GM04503 (cell line): ENCODE measurements around the gene STX17.
"Not testable (repeated sequence)": the region's sequence is repeated elsewhere in the genome, so short reads cannot be mapped to it uniquely, and the experiment has no call there.

Source experiments
- DNase-seq: peaks from one replicate; pipeline ENCODE4 v3.0.0-alpha.2; 2012; ENCODE audit warnings: low read depth

Gene STX17

DNA sequence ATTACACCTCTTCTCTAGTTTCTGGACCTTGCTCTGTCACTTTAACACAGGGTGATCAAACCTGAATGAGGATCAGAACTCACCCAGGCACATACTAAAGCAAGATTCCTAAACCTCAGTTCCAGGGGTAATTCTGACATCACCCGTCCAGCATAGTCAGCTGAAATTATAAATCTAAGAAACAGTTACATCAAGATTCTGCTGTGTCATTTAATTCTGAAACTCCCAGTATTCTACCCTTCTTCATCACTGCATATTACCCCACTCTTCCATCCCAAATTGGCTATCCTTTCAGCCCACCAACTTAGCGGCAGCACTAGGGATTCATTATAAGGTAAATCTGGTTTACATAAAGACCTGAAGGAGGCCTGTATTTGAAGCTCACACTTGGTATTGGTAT lies 64.0 kb downstream of the STX17 start:
- no peak for DNase-seq

DNA sequence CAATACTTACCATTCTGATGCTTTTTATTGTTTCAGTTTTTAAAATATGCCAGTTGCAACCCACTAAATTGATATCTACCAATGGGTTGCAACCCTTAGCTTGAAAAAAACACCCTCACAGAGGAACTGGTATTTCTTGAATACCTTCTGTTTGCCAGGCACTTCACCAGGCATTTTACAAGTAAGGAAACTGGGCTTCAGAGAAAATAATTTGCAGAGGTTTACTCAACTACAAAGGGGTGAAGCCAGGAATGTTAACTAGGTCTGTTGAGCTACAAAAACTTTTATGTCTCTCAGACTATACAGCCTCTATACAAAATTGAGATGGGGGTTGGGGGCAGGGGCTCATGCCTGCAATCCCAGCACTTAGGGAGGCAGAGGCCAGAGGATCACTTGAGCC lies 65.0 kb downstream of the STX17 start:
- DNase-seq: no peak

DNA sequence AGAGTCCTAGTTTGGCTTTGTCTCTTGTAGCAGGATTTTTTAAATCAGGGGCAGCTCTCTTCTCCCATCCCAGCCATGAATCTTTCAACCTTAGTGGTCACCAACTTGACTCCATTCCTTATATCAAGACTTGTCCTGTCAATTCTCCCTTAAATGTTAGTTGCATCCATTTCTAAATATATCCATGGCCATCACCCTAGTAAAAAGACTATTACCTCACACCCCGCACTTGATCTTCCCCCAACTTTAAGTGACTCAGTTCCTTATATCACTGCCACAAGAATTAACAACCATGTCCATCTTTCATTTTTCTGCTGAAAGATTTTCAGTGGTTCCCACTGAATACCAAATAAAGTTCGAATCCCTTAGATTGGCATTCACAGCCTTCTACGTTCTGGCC lies 67.0 kb downstream of the STX17 start:
- DNase-seq: no peak

DNA sequence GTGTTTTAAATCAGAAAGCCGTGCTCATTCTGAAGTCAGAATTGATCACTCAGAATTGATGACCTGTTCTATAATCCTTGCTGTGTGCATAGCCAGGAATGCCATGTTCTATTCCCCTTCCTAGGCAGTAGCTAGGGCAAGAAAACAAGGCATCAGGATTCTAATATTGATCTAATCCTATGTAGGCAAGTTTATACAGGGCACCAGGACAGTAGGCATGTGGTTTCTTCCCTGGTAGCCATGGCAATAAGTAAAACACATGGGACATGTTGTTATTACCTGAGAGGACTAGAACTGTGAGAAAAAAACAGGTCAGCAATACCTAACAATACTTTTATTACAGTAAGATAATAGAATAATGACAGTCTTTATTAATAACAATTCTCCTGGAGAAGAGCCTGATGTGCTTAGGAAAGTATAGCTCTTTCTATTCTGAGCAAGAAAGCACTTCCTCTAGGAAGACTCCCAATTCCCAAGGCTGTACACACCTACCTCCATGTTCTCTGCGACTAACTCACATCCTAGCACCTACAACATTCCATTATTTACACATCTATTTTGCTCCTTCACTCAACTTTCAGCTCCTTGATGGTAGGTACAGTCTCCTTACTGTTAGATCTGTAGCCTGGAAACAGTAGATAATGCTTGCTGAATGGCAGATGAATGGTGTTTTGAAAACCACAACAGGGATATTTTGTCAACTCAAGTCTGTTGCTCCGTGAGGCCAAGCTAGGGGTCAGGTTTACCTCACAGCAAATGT lies 70.8 kb downstream of the STX17 start:
- no peak for DNase-seq

DNA sequence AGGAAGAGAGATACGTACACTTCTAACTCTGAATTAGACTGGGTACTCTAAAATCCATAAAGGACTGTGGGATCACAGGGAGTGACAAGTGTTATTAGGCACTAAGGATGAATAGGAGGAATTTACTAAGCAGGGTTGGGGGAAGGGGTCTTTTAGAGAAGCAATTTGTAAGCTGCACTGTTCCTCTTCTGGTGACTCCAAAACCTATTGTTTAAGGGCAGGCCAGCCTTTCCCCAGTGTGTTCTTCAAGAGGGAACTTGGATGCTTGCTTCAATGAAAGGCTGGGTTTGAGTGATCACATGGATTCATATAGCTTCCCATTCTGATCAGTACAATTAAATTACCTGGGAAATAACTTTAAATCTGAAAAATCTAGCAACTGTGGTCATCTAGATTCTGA lies 71.8 kb downstream of the STX17 start:
- no peak for DNase-seq

DNA sequence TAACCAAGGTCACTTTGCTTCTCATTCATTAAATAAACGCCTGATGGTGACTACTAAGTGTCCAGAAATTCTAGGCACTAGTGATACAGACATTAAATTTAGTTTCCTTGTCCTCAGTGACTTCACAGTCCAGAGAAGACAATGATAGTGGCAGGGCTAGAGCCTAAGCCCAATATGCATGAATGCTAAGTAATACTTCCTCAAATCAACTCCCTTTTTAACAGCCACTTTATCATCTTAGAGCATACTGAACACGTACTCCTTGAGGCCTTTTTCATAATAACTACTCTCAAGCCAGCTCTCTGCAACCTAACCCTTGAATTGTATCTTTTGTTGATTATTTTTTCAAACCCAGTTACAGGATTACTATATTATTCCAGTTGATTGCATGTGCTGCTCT lies 74.1 kb downstream of the STX17 start:
- no peak for DNase-seq

DNA sequence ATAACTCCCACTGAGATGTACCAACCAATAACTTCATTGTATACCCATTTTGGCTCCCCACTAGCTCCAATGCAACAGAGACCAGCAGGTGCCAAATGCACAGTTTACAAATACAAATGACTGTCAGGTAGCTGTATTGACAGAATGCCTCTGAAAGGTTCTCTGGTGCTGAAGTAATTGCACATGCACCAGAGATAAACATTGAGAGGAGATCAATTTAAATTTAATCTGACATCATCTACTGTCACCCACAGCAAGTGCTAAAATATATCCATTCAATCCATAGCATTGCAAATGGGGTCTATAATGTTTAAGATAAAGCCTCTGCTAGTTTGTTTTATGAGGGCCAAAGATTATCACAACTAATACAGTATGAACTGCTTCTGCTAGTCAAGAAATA lies 80.2 kb downstream of the STX17 start:
- DNase-seq: no peak

DNA sequence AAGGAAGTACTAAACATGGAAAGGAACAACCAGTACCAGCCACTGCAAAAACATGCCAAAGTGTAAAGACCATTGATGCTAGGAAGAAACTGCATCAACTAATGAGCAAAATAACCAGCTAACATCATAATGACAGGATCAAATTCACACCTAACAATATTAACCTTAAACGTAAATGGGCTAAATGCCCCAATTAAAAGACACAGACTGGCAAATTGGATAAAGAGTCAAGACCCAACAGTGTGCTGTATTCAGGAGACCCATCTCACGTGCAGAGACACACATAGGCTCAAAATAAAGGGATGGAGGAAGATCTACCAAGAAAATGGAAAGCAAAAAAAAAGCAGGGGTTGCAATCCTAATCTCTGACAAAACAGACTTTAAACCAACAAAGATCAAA lies 84.1 kb downstream of the STX17 start:
- not testable (repeated sequence) for DNase-seq

DNA sequence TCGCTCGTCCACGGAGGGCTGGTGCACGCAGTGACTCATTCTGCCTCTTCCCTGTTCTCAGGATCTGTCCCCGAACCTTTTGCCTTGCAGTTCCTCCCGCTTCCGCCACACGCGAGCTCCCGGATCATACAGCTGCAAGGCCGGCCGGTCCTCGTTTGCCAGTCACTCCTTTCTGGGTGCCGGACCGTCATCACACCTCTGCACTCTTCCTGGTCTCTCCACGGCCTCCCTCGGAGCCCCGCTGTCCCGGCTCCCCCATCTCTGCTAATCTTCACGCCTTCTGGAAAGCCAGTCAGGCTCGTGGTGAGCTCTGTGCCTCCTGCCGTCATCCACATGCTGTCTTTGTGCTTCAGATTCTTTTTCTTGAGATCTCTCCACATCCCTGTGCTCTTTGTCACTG lies 91.8 kb downstream of the STX17 start:
- no peak for DNase-seq

DNA sequence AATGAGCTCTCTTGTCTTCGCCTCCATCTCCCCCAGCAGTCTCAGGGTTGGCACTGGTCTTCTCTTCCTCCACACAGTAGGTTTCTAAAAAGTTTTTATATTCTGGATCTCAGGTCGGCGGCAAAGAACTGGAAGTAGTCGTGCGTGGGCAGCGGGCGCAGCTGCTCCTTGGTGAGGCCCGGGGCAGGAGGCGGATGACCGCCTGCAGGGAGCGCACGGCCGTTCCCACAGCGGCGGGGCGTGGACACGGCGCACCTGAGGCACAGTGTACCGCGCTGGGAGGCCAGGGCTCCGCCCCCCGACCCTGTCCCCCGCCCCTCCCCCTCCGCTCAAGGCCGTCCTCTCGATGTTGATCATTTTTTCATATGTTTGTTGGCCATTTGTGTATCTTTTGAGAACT lies 92.4 kb downstream of the STX17 start:
- no peak for DNase-seq

DNA sequence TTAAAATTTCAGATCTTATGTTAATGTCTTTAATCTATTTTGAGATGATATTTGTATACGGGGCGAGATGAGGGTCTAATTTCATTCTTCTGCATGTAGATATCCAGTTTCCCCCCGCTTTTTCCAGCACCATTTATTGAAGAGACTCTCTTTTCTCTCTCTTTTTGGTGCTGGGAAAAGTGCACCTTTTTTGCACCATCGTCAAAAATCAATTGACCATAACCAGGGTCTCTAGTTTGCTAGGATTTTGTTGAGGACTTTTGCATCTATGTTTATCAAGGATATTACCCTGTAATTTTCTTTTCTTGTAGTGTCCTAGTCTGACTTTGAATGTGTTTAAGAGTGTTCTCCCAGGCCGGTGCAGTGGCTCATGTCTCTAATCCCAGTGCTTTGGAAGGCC lies 93.3 kb downstream of the STX17 start:
- no peak for DNase-seq

DNA sequence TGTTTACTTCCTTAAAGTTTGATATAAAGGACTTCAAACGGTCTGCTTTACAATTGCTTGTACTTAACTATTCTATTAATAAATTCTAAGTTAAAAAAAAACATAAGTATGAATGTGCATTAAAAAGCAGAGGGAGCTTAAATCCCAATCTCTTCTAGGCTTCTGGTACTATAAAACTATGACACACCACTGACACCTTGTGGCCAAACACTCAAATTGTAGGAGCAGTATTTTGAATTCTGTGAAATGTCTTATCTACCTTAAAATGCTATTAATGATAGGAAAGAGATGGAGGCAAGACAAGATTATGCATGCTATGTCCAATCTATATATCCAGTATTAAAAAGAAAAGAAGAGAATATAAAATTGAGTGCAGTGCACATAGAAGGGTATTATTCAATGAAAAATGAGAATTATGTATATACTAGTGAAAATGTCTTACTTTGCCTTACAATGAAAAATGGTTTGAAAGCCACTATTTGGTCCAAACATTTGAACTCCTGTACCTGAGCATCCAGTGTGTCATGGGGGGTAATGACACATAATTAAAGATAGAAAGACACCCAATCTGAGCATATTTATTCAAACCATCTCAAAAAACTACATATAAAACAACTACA lies 104.7 kb downstream of the STX17 start:
- no peak for DNase-seq

DNA sequence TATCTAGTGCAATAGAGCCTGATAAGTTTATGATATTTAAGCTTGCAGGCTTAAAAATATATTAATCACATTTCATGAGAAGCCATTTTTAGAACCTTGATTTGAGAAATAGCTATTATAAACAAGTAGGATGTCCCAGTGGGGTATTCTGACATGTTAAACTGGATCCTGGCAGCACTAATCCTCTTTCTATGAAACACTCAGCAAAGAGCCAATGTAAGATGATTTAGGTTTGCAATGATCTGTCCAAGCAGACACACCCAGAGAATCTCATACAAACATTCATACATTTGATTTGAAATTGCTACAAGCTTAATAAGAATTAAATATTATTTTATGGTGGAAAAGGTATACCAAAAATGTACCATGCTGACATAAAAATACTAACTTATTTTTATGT lies 105.8 kb downstream of the STX17 start:
- no peak for DNase-seq

DNA sequence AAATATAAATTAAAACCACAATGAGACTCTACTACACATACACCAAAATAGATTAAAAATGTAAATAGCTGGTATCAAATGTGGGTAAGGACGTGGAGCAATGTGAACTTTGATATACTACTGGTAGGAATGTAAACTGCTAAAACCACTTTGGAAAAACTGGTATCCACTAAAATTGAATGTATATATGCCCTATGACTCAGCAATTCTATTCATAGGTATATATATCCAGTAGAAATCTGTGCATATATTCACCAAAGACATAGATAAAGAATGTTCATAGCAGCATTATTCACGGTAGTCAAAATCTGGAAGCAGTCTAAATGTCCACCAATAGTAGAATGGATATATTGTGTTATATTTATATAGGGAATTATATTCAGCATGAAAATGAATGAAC lies 107.1 kb downstream of the STX17 start:
- DNase-seq: no peak

DNA sequence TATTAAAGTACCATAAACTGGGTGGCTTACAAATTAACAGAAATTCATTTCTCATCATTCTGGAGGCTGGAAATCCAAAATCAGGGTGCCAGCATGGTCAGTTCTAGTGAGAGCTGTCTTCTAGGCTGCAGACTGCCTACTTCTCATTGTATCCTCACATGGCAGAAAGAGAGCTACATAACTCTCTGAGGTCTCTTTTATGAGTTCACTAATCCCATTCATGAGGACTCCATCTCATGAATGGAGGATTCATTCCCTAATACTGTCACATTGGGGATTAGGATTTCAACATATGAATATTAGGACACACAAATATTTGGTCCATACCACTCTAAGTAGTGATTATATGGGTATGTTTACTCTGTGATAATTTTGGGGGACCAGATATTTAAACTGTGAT lies 108.4 kb downstream of the STX17 start:
- DNase-seq: no peak

DNA sequence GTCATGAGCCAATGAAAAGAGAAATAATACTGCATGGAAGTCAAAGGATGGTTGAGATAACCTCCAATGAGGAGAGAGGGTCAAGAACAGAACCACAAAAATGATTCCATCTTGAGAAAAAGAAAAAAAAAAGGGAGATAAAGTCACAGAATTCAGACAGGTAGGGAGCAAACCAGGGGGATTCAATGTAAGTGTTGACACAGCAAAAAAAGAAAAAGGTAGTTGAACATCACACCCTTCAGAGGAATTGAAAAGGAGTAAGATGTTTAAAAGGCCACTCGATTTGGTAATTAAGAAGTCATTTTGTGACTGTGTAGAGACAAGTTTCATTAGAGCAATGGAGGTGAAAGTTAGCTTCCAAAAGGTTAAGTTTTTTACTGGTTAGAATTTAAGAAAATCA lies 113.1 kb downstream of the STX17 start:
- DNase-seq: no peak
